Measurements from ENCODE around the gene ZBTB7B. TPM values are rescaled to one million over a fixed set of nuclear protein-coding genes. Genes with fewer than 3 reads are reported as not detected.
A peak's percentile ranks its signal among the peaks of the same experiment; 100 is the strongest.

The ZBTB7B gene
- total RNA-seq, 1 donor from 2014 or later, result 58.9 TPM

DNA sequence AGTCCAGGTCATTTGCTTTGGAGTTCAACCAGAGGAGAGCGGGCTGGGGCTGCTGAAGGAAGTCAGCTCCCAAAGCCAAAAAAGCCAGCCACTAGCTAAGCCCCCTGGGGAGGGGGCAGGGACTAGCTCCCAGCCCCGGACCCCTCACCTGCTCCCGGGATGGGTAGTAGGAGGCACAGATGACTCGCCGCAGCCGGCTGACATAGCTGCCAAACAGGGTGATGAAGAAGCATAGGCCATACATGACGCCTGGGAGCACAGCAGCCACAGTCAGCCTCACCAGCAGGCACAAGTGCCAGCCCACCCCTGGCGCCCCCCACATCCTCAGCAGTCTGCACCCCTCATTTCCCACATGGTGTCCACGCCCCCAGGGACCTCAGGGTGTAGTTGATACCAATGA lies 23.6 kb downstream of the ZBTB7B start:
- intact Hi-C loops (cut with micrococcal nuclease), result no loop called here

DNA sequence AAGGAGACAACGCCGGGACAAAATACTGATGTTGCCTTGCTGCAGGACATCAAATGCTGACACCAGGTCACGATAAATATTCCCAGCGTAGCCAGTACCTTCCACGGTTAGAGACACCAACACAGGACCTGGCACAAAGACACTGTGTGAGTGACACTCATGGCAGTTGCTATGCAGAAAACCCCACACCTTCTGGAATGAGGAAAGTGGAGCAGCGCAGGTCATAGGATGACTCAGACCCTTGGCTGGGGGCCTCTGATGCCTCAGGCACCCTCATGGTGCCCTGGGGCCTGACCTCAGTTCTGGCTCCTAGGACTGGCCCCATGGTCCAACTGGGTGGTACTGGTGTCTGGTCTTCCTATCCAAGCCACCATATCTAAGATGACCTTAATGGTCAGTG lies 24.0 kb downstream of the ZBTB7B start:
- DNase-seq, result no peak
- intact Hi-C loops (cut with micrococcal nuclease), result no loop called here
- ATAC-seq, result no peak

More for the DNA sequence above, 23.6 kb downstream of the ZBTB7B start:
- DNase-seq, result no peak
- ATAC-seq, result no peak

DNA sequence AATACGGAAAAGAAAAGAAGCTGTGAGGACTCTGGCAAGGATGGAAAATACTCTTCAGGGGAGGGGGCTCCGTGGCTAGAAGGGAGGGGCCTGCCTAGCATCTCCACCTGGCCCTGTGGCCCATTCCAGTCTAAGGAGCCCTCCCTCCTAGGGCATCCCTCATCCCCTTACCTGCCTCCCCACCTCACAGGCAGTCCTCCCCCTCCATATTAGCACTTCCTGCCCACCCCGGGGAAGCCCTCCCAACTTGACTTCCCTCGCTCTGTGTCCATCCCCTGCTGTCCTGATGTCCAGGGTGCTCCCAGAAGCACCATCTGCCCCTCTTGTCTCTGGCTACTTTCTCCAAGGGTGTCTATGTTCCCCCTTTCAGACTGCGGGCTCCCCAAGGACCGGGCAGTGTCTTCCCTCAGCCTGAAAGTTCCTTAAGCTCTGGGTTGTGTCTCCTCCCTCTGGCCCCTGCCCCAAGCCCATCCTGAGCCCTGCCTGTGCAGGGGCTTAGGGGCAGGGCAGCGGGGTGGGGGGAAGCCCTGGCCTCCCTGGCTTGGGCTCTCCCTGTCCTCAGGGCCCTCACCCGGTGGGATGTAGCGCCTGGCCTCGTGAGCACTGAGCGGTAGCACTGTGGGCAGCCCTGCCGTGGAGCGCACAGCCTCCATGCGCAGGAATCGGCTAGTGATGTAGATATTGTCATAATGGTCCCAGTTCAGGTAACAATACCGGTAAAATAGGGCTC lies 27.1 kb downstream of the ZBTB7B start:
- DNase-seq (peak; percentile 19), ATAC-seq (no peak)
- intact Hi-C loops (cut with micrococcal nuclease), result no loop called here

- DNase-seq (no peak), ATAC-seq (no peak)
- intact Hi-C loops (cut with micrococcal nuclease), result no loop called here
Measured at GRCh38 chr1:155030243-155030795, 27.7 kb downstream of the ZBTB7B start.

DNA sequence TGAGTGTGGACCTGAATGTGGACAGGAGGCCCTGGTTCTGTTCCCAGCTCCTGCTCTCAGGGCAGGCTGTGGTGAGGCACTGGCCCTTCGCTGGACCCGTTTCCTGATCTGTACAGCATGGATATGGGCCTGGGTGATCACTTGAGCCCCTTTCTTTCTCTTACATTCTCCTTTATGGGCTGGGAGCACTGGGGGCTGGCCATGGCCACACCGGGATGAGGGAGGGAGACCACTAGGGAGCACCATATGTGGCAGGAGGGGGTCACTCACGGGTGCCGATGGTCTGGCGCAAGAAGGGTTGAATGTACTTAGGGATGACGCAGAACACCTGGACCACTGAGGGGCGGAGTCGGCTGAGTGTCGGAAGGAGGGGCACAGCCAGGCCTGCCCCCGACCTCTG lies 28.3 kb downstream of the ZBTB7B start:
- intact Hi-C loops (cut with micrococcal nuclease), result no loop called here
- ATAC-seq (no peak), DNase-seq (no peak)

DNA sequence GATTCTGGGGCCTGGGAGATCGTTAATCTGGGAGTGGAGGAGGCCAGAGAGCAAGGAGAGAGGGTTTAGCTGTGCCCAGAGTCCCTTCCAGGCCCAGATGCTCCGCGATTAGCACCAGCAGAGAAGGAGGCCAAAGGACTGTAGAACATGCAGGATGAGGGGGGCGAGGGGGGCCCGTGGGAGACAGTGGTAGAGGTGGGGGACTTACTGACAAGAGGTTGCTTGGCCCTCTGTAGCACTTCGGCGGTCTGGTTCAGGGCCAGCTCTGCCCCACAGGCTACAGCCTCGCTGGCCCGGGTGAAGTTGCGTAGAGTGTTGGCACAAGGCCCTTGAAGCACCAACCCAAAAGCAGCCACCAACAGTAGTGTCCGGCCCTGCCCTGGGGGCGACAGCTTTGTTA lies 30.3 kb downstream of the ZBTB7B start:
- intact Hi-C loops (cut with micrococcal nuclease), result no loop called here
- ATAC-seq (no peak), DNase-seq (no peak)

DNA sequence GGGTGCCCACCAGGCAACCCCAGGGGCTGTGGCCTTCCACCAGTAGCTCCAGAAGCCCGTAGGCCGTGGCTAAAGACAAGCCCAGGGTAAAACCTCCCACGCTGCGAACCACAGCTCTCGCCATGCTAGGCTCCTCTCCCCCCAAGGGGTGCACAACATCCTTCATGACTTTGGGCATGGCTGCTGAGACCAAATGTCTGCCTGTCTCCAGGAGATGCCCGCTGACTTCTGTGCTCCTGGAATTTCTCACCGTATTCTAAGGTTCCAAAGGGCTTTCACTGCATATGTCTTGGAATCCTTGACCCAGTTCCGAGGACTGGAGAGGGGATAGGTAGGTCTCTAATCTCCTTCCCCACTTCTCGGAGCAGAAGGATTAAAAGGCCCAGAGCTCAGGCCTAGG lies 30.9 kb downstream of the ZBTB7B start, which contains the start of the genes DCST1 and DCST2:
Gene DCST1, plus strand, starts transcription at position 301 of the 400 bp plus-strand sequence. CDS start 213 bp downstream, outside the sequence.
Gene DCST2, minus strand, starts transcription at position 258 of the 400 bp plus-strand sequence. Its CDS starts 80 bp downstream, at position 178.
- intact Hi-C loops (cut with micrococcal nuclease), result no loop called here
- ATAC-seq (no peak), DNase-seq (no peak)

DNA sequence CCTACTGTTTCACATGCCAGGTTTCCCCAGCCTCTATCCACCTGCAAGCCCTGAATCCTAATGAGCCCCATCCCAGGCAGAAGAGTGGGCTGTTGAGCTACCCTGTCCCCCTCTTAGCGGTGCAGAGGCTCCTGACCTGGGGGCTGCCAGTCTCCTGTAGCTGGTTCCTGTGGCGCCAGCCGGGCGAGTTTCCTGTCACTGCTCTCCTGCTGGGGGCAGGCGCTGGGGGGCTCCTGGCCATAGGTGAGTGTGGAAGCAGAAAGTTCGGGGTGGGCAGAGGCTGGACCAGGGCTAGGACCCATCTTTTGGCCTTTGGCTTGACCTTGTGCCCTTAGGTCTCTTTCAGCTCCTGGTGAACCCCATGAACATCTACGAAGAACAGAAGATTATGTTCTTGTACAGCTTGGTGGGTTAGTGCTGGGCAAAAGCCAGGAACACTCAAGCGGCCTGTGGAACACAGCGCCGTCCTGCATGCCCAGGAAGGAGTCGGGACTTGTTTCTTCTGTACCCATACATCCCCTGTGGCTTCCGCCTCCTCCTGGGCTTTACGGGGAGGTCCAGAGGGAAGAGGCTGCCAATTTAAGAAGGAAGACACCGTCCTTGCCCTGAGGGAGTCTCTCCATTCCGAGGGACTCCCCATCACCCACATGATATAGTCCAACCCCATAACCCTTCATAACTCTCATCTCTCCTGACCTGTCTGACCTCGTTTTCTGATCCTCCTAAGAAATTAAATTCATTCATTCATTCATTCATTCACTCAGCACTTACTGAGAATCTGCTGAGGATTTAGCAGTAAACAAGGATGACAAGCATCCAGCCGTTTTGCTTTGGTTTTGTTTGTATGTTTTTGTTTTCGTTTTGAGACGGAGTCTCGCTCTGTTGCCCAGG lies 32.0 kb downstream of the ZBTB7B start:
- intact Hi-C loops (cut with micrococcal nuclease), result no loop called here
- ATAC-seq (no peak), DNase-seq (no peak)

DNA sequence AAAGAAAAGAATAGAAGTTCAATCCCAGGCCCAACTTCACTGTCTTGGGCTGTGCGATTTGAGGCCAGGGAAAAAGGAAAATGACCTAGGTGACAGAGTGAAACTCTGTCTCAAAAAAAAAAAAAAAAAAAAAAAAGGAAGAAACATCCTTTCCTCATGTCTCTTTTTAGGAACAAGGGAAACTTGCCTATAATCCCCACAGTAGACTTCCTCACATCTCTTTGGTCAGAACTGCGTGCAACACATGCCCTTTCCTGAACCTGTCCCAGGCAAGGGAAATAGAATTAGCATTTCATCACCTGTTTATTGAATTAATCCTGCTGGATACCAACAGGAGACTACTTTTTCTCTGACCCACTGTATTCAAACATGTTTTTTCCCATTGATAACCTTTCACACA lies 33.3 kb downstream of the ZBTB7B start:
- intact Hi-C loops (cut with micrococcal nuclease), result no loop called here
- DNase-seq (no peak), ATAC-seq (no peak)

DNA sequence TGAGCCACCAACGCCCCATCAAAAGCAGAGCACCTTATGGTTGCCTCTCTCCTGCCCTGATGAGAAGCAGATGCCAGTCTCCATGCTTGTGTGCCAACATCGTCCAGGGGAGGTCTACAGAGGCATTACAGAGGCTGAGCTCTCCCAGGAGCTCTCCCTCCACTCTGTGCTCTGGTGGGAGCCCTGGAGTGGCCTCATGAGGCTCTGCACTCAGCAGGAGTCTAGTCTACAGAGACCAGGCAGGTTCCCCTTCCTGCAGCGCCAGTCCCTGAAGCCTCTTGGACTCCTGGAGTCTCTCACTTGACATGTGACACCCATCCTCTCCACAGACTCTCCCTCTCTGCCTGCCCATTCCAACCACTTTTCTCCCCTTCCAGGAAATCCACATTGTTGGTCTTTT lies 34.4 kb downstream of the ZBTB7B start:
- ATAC-seq (no peak), DNase-seq (no peak)
- intact Hi-C loops (cut with micrococcal nuclease), result no loop called here

DNA sequence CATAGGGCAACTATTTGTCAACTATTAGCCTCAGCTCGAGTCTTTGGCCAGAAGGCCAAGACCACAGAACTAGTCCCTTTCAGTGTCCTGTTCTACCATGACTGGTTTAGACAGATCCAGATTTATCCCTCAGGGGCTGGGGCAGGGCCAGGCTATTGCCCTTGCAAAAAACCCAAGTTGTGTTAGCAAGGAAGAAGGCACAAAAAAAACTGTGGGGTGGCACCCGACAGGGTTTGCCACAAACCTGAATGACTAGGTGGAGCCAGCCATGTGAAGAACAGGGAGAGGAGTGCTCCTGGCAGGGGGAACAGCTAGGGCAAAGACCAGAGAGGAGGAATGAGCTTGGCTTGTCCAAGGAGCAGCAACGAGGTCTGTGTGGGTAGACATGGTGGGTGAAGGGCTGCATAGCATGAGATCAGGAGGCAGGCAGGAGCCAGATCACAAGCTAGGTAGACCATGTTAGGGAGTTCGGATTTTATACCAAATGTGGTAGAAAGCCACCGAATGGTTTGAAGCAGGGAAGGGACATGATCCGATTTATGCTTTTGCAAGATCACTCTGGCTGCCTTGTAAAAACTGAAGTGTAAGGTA lies 35.3 kb downstream of the ZBTB7B start:
- ATAC-seq (no peak), DNase-seq (no peak)
- intact Hi-C loops (cut with micrococcal nuclease), result no loop called here

DNA sequence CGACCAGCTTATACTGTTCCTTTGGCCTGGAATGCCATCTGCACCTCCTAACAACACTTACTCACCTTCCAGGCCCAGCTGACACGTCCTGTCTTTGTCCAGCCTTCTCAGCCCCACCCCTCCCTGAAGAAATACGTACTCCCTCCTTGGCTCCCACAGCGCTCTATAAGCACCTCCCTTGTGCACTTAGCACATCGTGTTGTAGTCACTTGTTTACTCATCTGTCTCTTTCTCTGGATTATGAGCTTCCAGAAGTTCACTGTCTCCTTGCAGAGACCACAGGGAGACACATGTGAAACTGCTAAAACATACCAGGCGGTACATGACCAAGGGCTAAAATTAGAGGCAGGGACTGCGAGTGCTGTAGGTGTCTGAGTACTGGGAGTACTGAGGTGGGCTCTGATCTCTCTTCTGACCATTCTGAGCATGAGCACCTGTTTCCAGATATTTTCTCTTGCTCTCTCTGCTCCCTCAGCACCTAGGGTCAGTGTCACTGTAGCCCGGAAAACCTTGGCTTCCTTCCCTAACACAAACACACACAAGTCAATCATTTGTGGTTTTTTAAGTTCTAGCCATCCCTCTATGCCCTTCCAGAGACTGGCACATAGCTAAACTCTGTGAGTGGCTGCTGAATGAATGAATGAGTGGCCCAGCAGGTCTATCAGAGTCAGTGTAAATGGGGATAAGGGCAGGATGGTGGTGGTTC lies 36.2 kb downstream of the ZBTB7B start:
- no peak for DNase-seq
- intact Hi-C loops (cut with micrococcal nuclease), result no loop called here
- ATAC-seq, result peak; percentile 23

DNA sequence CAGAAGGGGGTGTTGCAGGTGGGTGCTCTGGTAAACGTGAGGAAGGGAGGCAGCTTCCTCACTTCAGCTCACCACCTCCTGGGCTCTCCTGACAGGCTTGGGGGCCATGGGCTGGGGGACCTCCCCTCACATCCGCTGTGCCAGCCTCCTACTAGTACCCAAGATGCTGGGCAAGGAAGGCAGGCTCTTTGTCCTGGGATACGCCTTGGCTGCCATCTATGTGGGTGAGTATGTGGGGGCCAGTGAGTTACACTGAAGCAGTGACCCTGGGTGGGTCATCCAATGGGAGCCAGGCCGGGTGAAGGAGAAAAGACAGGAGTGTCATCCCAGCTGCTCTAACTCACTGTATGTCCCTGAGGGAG lies 36.7 kb downstream of the ZBTB7B start:
- ATAC-seq, result no peak
- intact Hi-C loops (cut with micrococcal nuclease), result no loop called here
- DNase-seq, result no peak

DNA sequence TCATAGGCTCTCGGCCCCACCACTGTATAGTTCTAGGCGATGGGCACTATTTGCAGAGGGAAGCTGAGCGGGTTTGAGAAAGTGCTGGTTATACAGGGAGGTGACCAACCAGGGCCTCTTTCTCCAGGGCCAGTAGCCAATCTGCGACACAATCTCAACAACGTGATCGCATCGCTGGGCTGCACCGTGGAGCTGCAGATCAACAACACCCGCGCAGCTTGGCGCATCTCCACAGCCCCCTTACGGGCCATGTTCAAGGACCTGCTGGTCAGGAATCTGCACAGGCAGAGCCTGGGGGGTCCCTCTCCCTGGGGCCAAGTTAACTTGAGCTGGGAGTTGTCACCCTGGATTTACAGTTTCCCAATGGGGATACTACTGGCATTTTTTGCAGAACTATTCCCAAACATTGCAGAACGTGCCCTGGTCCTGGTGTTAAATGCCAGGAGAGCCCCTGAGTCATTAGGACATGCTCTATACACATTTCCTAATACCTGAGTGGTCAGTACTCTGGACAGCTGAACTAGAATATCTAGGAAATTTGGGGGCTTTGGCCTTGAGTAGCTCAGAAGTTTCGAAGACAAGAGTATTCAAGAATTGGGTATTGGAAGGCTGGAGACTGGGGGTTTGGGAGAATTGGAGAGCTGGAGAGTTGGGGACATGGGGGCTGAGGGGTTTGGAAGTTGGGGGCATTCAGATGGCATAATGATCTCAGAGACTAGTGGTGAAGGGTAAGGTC lies 37.9 kb downstream of the ZBTB7B start:
- no peak for DNase-seq
- intact Hi-C loops (cut with micrococcal nuclease), result no loop called here
- no peak for ATAC-seq

GRCh38 chr1:155042789-155043188 lies 40.2 kb downstream of the ZBTB7B start:
- intact Hi-C loops (cut with micrococcal nuclease), result no loop called here
- no peak for ATAC-seq
- DNase-seq, result no peak

DNA sequence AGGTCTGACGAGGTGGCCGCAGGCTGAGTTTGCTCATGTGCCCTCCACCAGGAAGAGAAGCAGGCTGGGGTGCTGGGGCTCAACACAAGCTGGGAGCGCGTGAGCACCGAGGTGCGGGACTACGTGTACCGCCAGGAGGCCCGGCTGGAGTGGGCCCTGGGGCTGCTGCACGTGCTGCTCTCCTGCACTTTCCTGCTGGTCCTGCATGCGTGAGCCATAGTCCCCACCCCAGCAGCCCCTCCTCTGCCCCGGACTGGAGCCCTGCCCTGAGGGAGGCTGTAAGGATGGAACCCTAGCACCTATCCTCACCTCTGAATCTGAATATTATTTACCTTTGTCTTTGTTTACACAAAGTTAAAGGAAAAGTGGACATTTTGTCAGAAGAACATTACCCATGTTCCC lies 40.7 kb downstream of the ZBTB7B start:
- DNase-seq (no peak), ATAC-seq (no peak)
- intact Hi-C loops (cut with micrococcal nuclease), result no loop called here

DNA sequence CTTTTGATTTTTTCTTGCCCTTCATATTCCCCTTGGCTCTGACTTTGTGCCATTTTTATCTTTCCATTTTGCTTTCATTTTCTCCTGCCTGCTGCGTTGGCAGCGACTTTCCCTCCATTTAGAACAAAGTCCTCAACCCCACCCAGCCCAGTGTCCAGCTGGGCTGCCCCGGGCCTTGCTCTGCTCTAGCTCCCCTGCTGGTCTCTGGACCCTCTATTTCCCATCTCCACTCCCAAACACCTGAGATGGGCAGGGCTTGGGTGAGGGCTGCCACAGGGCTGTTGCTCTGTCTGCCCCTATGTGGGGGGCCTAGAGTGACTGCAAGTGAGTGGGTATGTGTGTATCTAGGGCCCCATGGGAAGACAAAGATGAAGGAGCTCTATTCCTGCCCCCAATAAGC lies 41.2 kb downstream of the ZBTB7B start:
- intact Hi-C loops (cut with micrococcal nuclease), result loop anchor here (2.0 kb wide), 1 partner anchor 41 kb away; no protein-coding TSS in a partner anchor
- no peak for DNase-seq
- ATAC-seq, result no peak

- intact Hi-C loops (cut with micrococcal nuclease), result loop anchor here (2.0 kb wide), 1 partner anchor 40 kb away; no protein-coding TSS in a partner anchor
- ATAC-seq (no peak), DNase-seq (no peak)
Measured at GRCh38 chr1:155044365-155044764, 41.8 kb downstream of the ZBTB7B start.

Data from left ventricle myocardium superior (tissue), 1 donor.